ENCODE data around the gene DNAJC8.

The DNAJC8 gene

GRCh38 chr1:28199328-28200233 is 33.2 kb downstream of the DNAJC8 start:
- no peak for DNase-seq (ENCODE audit: low read depth)

DNA sequence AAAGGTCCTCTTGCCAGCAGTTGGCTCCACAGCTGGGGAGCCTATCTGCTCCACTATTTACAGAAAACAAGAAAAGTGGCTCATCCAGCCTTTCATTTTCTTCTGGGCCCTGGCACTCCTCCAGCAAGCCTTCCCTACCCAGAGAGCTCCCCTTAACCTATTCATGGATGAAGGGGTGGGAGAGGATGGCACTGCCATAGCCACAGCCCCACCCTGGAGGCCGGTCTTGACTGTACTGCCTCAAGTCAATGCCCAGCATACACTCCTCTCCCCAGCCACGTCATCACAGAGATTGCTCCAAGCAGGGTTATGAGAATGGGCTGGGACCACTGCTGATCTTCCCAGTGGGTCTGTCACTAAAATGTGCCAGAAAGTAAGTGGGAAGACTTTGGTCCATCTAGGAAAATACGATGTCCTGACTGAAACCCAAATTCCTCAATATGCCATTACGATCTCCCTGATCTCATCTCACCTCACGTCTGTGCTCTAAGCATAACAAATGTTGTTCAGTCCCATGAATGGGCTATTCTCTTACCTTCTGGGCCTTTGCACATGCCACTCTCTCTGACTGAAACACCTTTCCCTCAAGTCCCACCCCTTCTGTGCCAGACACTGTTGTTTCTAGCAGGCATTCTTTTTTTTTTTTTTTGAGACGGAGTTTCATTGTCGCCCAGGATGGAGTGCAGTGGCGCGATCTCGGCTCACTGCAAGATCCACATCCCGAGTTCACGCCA is 35.0 kb downstream of the DNAJC8 start:
- no peak for DNase-seq (ENCODE audit: low read depth)

GRCh38 chr1:28196330-28196729 is 36.5 kb downstream of the DNAJC8 start:
- DNase-seq (ENCODE audit: low read depth), result no peak

DNA sequence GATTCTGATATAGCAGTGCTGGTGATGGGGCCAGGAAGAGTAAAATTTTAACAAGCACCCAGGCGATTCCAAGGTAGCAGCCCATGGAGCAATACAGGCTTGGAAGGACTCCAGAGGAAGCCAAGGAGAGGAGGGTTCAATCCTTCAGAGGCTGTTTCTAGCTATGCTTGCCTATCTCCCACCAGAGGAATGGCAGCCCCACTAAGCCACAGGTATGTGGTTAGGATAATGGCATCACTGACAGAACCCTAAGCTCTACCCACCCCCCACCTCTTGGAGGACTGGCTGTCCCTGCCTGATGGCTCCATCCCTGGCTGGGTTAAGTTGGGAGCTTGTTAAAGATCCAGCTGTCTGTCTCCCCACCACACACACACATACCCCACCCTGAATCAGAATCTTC is 37.0 kb downstream of the DNAJC8 start:
- no peak for DNase-seq (ENCODE audit: low read depth)

DNA sequence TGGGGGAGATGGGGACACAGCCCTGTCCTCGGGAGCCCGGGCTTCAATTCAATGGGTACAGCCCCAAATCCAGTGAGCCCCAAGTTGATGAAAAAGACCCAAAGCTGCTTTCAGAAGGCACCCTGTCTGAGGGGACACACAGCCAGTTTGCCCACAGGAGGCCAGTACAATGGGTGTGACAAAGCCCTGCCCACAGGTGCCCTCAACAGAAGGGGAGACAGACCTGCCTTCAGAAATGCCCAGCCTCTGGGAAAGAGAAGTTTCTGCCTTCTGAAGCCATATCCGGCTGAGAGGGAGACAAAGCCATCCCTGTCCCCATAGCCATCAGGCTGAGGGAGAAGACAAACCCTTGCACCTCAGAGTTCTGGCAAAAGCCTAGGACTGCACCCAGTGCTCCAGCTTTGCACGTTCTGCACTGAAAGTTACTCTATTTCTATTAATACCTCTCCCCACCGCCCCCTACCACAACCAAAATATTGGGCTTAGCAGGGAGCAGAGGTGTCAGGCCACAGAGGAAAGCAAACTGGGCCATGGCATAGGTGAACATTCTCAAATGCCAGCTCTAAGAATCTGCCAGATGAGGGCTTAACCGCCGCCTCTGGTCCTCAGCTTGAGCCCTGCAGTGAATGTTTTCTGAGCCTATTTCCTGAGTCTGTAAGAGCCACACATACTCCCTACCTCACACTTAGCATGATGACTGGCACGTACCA is 38.3 kb downstream of the DNAJC8 start:
- no peak for DNase-seq (ENCODE audit: low read depth)

- no peak for DNase-seq (ENCODE audit: low read depth)
These were observed 39.1 kb downstream of the DNAJC8 start for GRCh38 chr1:28193701-28194161.

- no peak for DNase-seq (ENCODE audit: low read depth)
These were observed 41.7 kb downstream of the DNAJC8 start for GRCh38 chr1:28190996-28191645.

- no peak for DNase-seq (ENCODE audit: low read depth)
These were observed 42.4 kb downstream of the DNAJC8 start for GRCh38 chr1:28190337-28190979.

DNA sequence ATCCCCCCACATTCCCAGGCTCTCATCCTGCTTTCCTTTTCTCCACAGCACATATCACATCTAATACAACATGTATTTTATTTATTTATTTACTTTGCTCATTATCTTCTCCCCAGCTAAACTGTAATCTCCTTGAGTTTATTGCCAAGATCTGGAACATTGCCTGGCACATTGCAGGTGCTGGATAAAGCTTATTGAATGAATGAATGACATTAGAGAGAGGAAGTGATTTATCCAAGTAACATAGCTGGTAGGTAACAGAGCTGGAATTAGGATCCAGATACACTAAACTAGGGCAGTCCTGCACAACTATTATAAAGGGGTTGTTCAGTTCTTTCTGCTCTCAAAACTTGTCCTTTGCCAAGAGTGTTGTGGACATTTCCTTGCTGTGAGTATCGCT is 47.8 kb downstream of the DNAJC8 start:
- no peak for DNase-seq (ENCODE audit: low read depth)

DNA sequence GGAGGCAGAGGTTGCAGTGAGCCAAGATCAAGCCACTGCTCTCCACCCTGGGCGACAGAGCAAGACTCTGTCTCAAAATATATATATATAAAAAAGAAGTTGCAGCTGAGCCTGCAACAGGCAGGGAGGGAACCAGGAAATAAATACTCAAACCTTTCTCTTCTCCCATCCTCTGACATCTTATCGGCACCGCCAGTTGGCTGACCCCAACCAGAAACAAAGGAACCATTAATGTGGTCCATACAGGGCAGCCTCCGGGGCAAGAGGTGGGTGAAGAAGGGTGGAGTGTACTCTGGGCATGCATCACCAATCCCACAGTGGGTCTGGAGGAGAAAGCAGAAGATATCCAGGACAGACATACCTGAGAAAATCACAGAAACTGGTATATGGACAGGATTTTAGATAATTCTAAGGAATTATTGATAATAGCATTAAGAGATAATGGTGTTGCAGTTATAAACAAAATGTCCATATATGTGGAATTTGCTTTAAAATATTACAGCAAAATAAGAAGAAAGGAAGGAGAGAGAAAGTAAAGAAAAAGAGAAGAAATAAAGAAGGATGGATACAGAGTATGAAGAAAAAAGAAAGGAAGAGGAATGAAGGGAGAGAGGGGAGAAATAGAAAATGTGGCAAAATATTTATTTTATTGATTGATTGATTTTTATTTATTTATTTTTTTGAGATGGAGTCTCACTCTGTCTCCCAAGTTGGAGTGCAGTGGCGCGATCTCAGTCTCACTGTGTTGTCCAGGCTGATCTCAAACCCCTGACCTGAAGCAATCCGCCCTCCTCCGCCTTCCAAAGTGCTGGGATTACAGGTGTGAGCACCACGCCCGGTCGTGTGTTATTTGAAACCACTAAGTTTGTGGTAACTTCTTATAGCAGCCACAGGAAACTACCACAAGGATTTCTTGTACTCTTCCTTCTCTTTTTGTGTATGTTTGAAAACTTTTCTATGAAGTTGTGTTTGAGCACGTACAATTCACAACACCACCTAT is 52.2 kb downstream of the DNAJC8 start:
- DNase-seq (ENCODE audit: low read depth), result no peak

GRCh38 chr1:28178690-28179485 is 53.9 kb downstream of the DNAJC8 start:
- no peak for DNase-seq (ENCODE audit: low read depth)

GRCh38 chr1:28176492-28177470 is 56.0 kb downstream of the DNAJC8 start, which contains the start of gene PTAFR:
Gene PTAFR, minus strand, starts transcription at chr1:28176690. Its CDS starts 25,669 bp downstream, at chr1:28151021.
- DNase-seq (ENCODE audit: low read depth), result no peak

GRCh38 chr1:28175955-28176485 is 56.8 kb downstream of the DNAJC8 start:
- no peak for DNase-seq (ENCODE audit: low read depth)

- DNase-seq (ENCODE audit: low read depth), result peak; percentile 28
These were observed 58.9 kb downstream of the DNAJC8 start for GRCh38 chr1:28173980-28174297.

DNA sequence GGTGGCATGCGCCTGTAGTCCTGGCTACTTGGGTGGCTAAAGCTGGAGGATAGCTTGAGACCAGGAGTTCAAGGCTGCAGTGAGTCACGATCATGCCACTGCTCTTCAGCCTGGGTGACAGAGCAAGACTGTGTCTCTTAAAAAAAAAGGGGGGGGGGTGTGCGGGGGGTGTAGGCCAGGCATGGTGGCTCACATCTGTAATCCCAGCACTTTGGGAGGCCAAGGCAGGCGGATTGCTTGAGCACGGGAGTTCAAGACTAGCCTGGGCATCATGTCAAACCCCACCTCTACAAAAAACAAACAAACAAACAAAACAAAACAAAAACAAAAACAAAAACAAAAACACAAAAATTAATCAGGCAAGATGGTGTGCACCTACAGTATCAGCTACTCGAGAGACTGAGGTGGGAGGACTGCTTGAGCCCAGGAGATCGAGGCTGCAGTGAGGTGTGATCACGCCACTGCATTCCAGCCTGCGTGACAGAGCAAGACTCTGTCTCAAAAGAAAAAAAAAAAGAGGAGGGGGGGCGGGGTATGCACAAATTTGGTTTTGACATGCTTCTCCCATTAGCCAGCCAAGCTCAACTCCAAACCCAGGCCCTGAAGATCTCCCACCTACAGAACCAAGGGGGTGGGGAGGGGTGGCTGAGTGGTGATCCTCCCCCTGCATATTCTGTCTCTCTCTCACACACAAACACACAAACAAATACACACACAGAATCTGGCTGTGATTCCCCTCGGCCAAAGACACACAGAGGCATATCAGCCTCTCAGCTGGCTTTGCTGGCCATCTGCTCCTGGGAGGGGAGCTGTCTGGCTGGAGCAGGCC is 59.5 kb downstream of the DNAJC8 start:
- DNase-seq (ENCODE audit: low read depth), result no peak

- no peak for DNase-seq (ENCODE audit: low read depth)
These were observed 60.1 kb downstream of the DNAJC8 start for GRCh38 chr1:28172713-28173150.

- DNase-seq (ENCODE audit: low read depth), result no peak
These were observed 61.6 kb downstream of the DNAJC8 start for GRCh38 chr1:28171246-28171645.
